DOHH2 (cell line): Measurements from ENCODE around the gene RPL41.
A peak's percentile ranks its signal among the peaks of the same experiment; 100 is the strongest.

Experiments
- H3F3A ChIP-seq: fragments of 200-600 bp; sonication (generic), shearing (Covaris generic); 2 replicates; pipeline ENCODE4 v1.6.0; 2016; ENCODE audit warnings: antibody characterized with exemption, mild to moderate bottlenecking; ENCODE audit not compliant: control insufficient read depth, insufficient read depth
- H3K27ac ChIP-seq: fragments of 200-600 bp; sonication (generic); 2 replicates; pipeline ENCODE4 v1.5.1; 2014; ENCODE audit warnings: low read depth, mild to moderate bottlenecking, low read length, moderate library complexity
- H3K27me3 ChIP-seq: fragments of 200-600 bp; sonication (generic); 2 replicates; pipeline ENCODE4 v1.6.1; 2014; ENCODE audit warnings: mild to moderate bottlenecking, low read length, mixed read lengths; ENCODE audit not compliant: control insufficient read depth
- H3K36me3 ChIP-seq: fragments of 200-600 bp; sonication (generic); 2 replicates; pipeline ENCODE4 v1.6.1; 2014; ENCODE audit warnings: mild to moderate bottlenecking, low read length, moderate library complexity, mixed read lengths; ENCODE audit not compliant: control insufficient read depth
- H3K4me1 ChIP-seq: fragments of 200-600 bp; sonication (generic); 2 replicates; pipeline ENCODE4 v1.6.1; 2014; ENCODE audit warnings: mild to moderate bottlenecking, low read length, mixed read lengths; ENCODE audit not compliant: control insufficient read depth
- H3K4me2 ChIP-seq: fragments of 200-600 bp; sonication (generic); 2 replicates; pipeline ENCODE4 v1.6.0; 2014; ENCODE audit warnings: mild to moderate bottlenecking, low read length, moderate library complexity
- H3K4me3 ChIP-seq: fragments of 200-600 bp; sonication (generic); 2 replicates; pipeline ENCODE4 v1.5.1; 2014; ENCODE audit warnings: mild to moderate bottlenecking, low read length, mixed read lengths
- H3K79me2 ChIP-seq: fragments of 200-600 bp; sonication (generic); 2 replicates; pipeline ENCODE4 v1.6.1; 2014; ENCODE audit warnings: mild to moderate bottlenecking, low read length, mixed read lengths; ENCODE audit not compliant: control insufficient read depth
- H3K9me2 ChIP-seq: fragments of 200-600 bp; sonication (generic); replicated peaks from 2 replicates; pipeline ENCODE4 v1.6.1; 2014; ENCODE audit warnings: mild to moderate bottlenecking, low read length, mixed read lengths; ENCODE audit not compliant: control insufficient read depth
- H3K9me3 ChIP-seq: fragments of 200-600 bp; sonication (generic); 2 replicates; pipeline ENCODE4 v1.6.1; 2014; ENCODE audit warnings: antibody characterized with exemption, low read length, mixed read lengths; ENCODE audit not compliant: control insufficient read depth, insufficient read depth
- H4K20me1 ChIP-seq: fragments of 200-600 bp; sonication (generic); 2 replicates; pipeline ENCODE4 v1.6.0; 2014; ENCODE audit warnings: low read depth, mild to moderate bottlenecking, antibody characterized with exemption, low read length, moderate library complexity; ENCODE audit not compliant: control insufficient read depth, insufficient read depth
- EZH2phosphoT487 ChIP-seq: fragments of 200-600 bp; sonication (generic); IDR thresholded peaks from 2 replicates; pipeline ENCODE4 v1.6.1; 2017; ENCODE audit warnings: borderline replicate concordance, mild to moderate bottlenecking, antibody characterized with exemption, low read length, moderate library complexity, mixed read lengths
- TF ChIP-seq, protein P1 (sequence below): fragments of 200-600 bp; sonication (generic); IDR thresholded peaks from one replicate; pipeline ENCODE4 v1.5.1; 2014; ENCODE audit warnings: antibody characterized with exemption, mild to moderate bottlenecking, low read depth, low read length; ENCODE audit not compliant: poor library complexity, severe bottlenecking

The RPL41 gene

GRCh38 chr12:56117778-56118687, 1.6 kb downstream of the RPL41 start, which contains the start of gene ZC3H10:
TSS of gene ZC3H10 (plus strand) at chr12:56118266. CDS start at chr12:56120563, 2,297 bp downstream.
- no peaks in the 10 kb centered on the region for H3K9me2 ChIP-seq
- peaks cover 25% of the 10 kb centered on the region for H3K4me1 ChIP-seq
- H3K36me3 ChIP-seq, result peaks cover 56% of the 10 kb centered on the region
- peak within 1 kb of the TSS; percentile 99 for H3K4me2 ChIP-seq
- no peaks in the 10 kb centered on the region for H3K27me3 ChIP-seq
- no peaks in the 10 kb centered on the region for H4K20me1 ChIP-seq
- peak within 1 kb of the TSS; percentile 91 for H3K27ac ChIP-seq
- TF ChIP-seq, protein P1, sequence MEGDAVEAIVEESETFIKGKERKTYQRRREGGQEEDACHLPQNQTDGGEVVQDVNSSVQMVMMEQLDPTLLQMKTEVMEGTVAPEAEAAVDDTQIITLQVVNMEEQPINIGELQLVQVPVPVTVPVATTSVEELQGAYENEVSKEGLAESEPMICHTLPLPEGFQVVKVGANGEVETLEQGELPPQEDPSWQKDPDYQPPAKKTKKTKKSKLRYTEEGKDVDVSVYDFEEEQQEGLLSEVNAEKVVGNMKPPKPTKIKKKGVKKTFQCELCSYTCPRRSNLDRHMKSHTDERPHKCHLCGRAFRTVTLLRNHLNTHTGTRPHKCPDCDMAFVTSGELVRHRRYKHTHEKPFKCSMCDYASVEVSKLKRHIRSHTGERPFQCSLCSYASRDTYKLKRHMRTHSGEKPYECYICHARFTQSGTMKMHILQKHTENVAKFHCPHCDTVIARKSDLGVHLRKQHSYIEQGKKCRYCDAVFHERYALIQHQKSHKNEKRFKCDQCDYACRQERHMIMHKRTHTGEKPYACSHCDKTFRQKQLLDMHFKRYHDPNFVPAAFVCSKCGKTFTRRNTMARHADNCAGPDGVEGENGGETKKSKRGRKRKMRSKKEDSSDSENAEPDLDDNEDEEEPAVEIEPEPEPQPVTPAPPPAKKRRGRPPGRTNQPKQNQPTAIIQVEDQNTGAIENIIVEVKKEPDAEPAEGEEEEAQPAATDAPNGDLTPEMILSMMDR, result peak; percentile 44
- no peak for TF ChIP-seq EZH2phosphoT487
- peaks cover 49% of the 10 kb centered on the region for H3F3A ChIP-seq
- peak within 1 kb of the TSS; percentile 82 for H3K4me3 ChIP-seq
- no peaks in the 10 kb centered on the region for H3K9me3 ChIP-seq
- H3K79me2 ChIP-seq, result peaks cover 36% of the 10 kb centered on the region

DNA sequence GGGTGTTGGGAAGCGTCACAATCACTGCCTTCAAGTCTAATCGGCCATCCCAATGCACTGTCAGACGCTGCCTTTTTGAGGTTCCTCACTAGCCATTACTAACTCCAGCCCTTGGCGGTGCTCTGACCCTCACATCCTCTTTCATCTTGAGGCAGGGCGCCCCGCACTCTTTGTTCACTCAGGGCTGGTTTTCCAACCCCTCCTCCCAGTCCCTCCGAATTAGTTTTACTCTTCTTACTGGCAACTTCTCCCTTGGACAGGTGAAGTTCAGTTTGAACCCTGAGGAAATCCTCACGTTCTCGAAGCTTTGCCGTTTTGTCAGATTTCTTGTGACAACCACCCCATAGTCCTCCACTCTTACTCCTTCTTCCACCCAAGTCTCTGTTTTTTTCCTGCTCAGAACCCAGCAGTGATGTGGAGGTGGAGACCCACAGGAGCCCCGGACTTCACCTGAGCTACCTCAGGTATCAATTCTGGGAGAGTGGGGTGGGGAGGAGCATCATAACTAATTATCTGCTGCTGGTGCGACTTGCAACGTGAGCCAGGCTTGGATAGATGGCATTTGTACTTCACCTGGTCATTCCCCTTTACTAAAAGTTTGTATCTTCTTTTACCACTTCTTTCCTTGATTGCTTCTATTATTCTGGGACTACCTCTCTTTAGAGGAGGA, 2.4 kb downstream of the RPL41 start:
- peaks cover 48% of the 10 kb centered on the region for H3K36me3 ChIP-seq
- no peaks in the 10 kb centered on the region for H4K20me1 ChIP-seq
- peaks cover 36% of the 10 kb centered on the region for H3K79me2 ChIP-seq

GRCh38 chr12:56119361-56119796, 2.9 kb downstream of the RPL41 start:
- Histone ChIP-seq H3K27me3 (no peaks in the 10 kb centered on the region), H3K9me3 (no peaks in the 10 kb centered on the region), H3K36me3 (peaks cover 42% of the 10 kb centered on the region), H3K4me3 (peak overlapping the region; percentile 82), H3K79me2 (peaks cover 42% of the 10 kb centered on the region), H3K4me1 (peaks cover 33% of the 10 kb centered on the region), H3K9me2 (no peaks in the 10 kb centered on the region), H3F3A (peaks cover 41% of the 10 kb centered on the region), H3K27ac (peak overlapping the region; percentile 80), H4K20me1 (no peaks in the 10 kb centered on the region), H3K4me2 (peak overlapping the region; percentile 99)
- TF ChIP-seq EZH2phosphoT487, result no peak
- TF ChIP-seq, protein P1, result peak; percentile 81

More for the DNA sequence above, 2.4 kb downstream of the RPL41 start:
- peaks cover 27% of the 10 kb centered on the region for H3K4me1 ChIP-seq
- no peaks in the 10 kb centered on the region for H3K9me2 ChIP-seq
- H3K4me2 ChIP-seq, result peak overlapping the region; percentile 99
- TF ChIP-seq, protein P1, result no peak
- no peak for TF ChIP-seq EZH2phosphoT487
- H3K27ac ChIP-seq, result peak overlapping the region; percentile 80
- no peaks in the 10 kb centered on the region for H3K9me3 ChIP-seq
- H3K4me3 ChIP-seq, result peak overlapping the region; percentile 82
- peaks cover 41% of the 10 kb centered on the region for H3F3A ChIP-seq
- no peaks in the 10 kb centered on the region for H3K27me3 ChIP-seq
